HepG2 (cell line): ENCODE results near the gene CKS1B. TPM values are rescaled to one million over a fixed set of nuclear protein-coding genes. Genes with fewer than 3 reads are reported as not detected.

Source experiments
- GTF2F1 ChIP-seq: fragments of 150-350 bp; IDR thresholded peaks from 2 replicates; pipeline ENCODE4 v1.6.1; 2014; ENCODE audit warnings: low read length
- HNF4G ChIP-seq, 2 experiments: sonication (generic) in 1 of 2; formaldehyde crosslinking in 1 of 2; IDR thresholded peaks; 2 replicates each; pipeline versions ENCODE4 v1.4.0 to v1.6.1; 2011 to 2020; ENCODE audit warnings: borderline replicate concordance in 2 of 2, low read depth in 2 of 2, mild to moderate bottlenecking in 2 of 2, low read length in 1 of 2, missing genetic modification reagents in 1 of 2, moderate library complexity in 1 of 2
- MEIS2 ChIP-seq: sonication (generic); formaldehyde crosslinking; IDR thresholded peaks from 2 replicates; pipeline ENCODE4 v1.9.0; 2021; ENCODE audit warnings: mild to moderate bottlenecking, missing genetic modification reagents
- MYNN ChIP-seq: sonication (generic); formaldehyde crosslinking; IDR thresholded peaks from 2 replicates; pipeline ENCODE4 v1.4.0; 2020; ENCODE audit warnings: mild to moderate bottlenecking, low read depth, missing genetic modification reagents
- NKX3-1 ChIP-seq: sonication (generic); formaldehyde crosslinking; IDR thresholded peaks from 2 replicates; pipeline ENCODE4 v1.5.0; 2020; ENCODE audit warnings: missing genetic modification reagents
- SCMH1 ChIP-seq: sonication (generic); formaldehyde crosslinking; IDR thresholded peaks from 2 replicates; pipeline ENCODE4 v1.9.0; 2021; ENCODE audit warnings: missing genetic modification reagents, mild to moderate bottlenecking, borderline replicate concordance
- SP1 ChIP-seq, 2 experiments: fragments of 450-650 bp in 1 of 2; sonication (generic) in 1 of 2; formaldehyde crosslinking in 1 of 2; IDR thresholded peaks; 2 replicates each; pipeline versions ENCODE4 v1.4.0 to v1.6.1; 2016 to 2020; ENCODE audit warnings: missing genetic modification reagents in 1 of 2
- TAF15 ChIP-seq: fragments of 200-400 bp; formaldehyde crosslinking; IDR thresholded peaks from one replicate; pipeline ENCODE4 v1.6.1; 2018; ENCODE audit warnings: mild to moderate bottlenecking, low read depth, low read length; ENCODE audit not compliant: poor library complexity, severe bottlenecking
- TEAD2 ChIP-seq: sonication (generic); formaldehyde crosslinking; IDR thresholded peaks from 2 replicates; pipeline ENCODE4 v1.9.0; 2021; ENCODE audit warnings: missing genetic modification reagents
- ZFP90 ChIP-seq: sonication (generic); formaldehyde crosslinking; IDR thresholded peaks from 2 replicates; pipeline ENCODE4 v1.8.0; 2022; ENCODE audit warnings: missing genetic modification reagents, mild to moderate bottlenecking, inconsistent platforms, borderline replicate concordance
- ZMYM4 ChIP-seq: sonication (generic); formaldehyde crosslinking; IDR thresholded peaks from 2 replicates; pipeline ENCODE4 v1.8.1; 2023; ENCODE audit warnings: mild to moderate bottlenecking, missing genetic modification reagents
- ZNF24 ChIP-seq: fragments of 450-650 bp; IDR thresholded peaks from 2 replicates; pipeline ENCODE4 v1.6.1; 2017; ENCODE audit warnings: antibody characterized with exemption, mild to moderate bottlenecking
- ZNF253 ChIP-seq: sonication (generic); formaldehyde crosslinking; IDR thresholded peaks from 2 replicates; pipeline ENCODE4 v1.8.0; 2022; ENCODE audit warnings: mild to moderate bottlenecking, missing genetic modification reagents, borderline replicate concordance
- ZSCAN21 ChIP-seq: sonication (generic); formaldehyde crosslinking; IDR thresholded peaks from 2 replicates; pipeline ENCODE4 v1.8.0; 2022; ENCODE audit warnings: mild to moderate bottlenecking, missing genetic modification reagents, moderate library complexity, borderline replicate concordance
- polyA plus RNA-seq, 8 experiments: library from polyadenylated mRNA; depleted of rRNA in 3 of 8; stranded (reverse) in 7 of 8; unstranded in 1 of 8; fragments of >200 nt; fragmentation: Illumina TruSeq in 4 of 8; extraction: Trizol in 4 of 8; gene quantifications; 2 replicates each; pipeline versions ENCODE4 v1.2.1 to v1.2.3, GENCODE V29; 2011 to 2016; ENCODE audit warnings: low read depth in 4 of 8, missing spikeins in 1 of 8, mixed read lengths in 1 of 8; ENCODE audit not compliant: insufficient read depth in 1 of 8
- total RNA-seq, 5 experiments: library from RNA; depleted of rRNA; stranded (reverse); fragments of >200 nt; fragmentation: Illumina TruSeq; extraction: Trizol; gene quantifications; 2 replicates each; pipeline ENCODE4 v1.2.3, GENCODE V29; 2016; ENCODE audit warnings: low read depth in 1 of 5
- TF ChIP-seq, protein P1 (sequence below): fragments of 450-650 bp; IDR thresholded peaks from 2 replicates; pipeline ENCODE4 v1.6.1; 2017
- TF ChIP-seq, protein P2 (sequence below): sonication (generic); formaldehyde crosslinking; conservative IDR thresholded peaks from 2 replicates; pipeline ENCODE4 v1.8.0; 2022; ENCODE audit warnings: missing genetic modification reagents
- TF ChIP-seq, protein P3 (sequence below): sonication (generic); formaldehyde crosslinking; conservative IDR thresholded peaks from 2 replicates; pipeline ENCODE4 v1.4.0; 2020; ENCODE audit warnings: mild to moderate bottlenecking, missing genetic modification reagents, moderate library complexity
- TF ChIP-seq, protein P4 (sequence below): sonication (generic); formaldehyde crosslinking; IDR thresholded peaks from 2 replicates; pipeline ENCODE4 v1.4.0; 2020; ENCODE audit warnings: mild to moderate bottlenecking, missing genetic modification reagents
- TF ChIP-seq, protein P5 (sequence below): sonication (generic); formaldehyde crosslinking; IDR thresholded peaks from 2 replicates; pipeline ENCODE4 v1.5.0; 2020; ENCODE audit warnings: mild to moderate bottlenecking, missing genetic modification reagents

The CKS1B gene
- total and polyA plus RNA-seq, 2 of the 13 experiments (the other 11 are each of a cell fraction or from before 2014, with no cell fraction given), result 217 to 222 TPM

DNA sequence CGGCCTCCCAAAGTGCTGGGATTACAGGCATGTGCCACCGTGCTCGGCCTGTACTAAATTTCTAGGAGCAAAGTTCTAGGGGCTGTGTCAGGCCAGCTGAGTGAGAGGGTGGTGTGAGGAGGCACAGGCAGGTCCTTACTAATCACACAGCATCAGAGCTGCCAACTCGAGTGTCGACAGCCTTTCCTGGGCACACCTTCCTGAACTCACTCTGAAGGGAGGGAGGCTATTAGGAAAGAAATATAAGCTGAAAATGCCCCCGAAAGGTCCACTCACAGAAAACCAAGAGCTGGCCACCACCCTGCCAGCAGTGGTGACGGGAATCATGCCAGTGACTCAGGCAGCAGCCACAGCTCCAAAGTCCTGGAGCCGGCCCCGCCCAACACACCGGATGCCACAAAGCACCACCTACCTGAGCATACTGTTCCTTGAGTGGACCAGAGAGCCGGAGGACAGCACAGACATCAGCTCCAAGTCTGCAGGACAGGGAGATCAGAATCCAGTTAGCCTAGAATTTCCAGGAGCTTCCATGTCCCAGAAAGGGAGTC is 42.5 kb upstream of the CKS1B start (continued):
- TF ChIP-seq ZSCAN21 (CRISPR knock-in tag), result peak; percentile 62; the same call in 1 of the 2 replicates
- TF ChIP-seq, protein P1, sequence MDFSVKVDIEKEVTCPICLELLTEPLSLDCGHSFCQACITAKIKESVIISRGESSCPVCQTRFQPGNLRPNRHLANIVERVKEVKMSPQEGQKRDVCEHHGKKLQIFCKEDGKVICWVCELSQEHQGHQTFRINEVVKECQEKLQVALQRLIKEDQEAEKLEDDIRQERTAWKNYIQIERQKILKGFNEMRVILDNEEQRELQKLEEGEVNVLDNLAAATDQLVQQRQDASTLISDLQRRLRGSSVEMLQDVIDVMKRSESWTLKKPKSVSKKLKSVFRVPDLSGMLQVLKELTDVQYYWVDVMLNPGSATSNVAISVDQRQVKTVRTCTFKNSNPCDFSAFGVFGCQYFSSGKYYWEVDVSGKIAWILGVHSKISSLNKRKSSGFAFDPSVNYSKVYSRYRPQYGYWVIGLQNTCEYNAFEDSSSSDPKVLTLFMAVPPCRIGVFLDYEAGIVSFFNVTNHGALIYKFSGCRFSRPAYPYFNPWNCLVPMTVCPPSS, result no peak
- TF ChIP-seq, protein P2, sequence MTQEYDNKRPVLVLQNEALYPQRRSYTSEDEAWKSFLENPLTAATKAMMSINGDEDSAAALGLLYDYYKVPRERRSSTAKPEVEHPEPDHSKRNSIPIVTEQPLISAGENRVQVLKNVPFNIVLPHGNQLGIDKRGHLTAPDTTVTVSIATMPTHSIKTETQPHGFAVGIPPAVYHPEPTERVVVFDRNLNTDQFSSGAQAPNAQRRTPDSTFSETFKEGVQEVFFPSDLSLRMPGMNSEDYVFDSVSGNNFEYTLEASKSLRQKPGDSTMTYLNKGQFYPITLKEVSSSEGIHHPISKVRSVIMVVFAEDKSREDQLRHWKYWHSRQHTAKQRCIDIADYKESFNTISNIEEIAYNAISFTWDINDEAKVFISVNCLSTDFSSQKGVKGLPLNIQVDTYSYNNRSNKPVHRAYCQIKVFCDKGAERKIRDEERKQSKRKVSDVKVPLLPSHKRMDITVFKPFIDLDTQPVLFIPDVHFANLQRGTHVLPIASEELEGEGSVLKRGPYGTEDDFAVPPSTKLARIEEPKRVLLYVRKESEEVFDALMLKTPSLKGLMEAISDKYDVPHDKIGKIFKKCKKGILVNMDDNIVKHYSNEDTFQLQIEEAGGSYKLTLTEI (CRISPR knock-in tag), result no peak
- no peak for TF ChIP-seq ZFP90 (CRISPR knock-in tag)
- TF ChIP-seq ZNF24, result no peak
- TF ChIP-seq, protein P3, sequence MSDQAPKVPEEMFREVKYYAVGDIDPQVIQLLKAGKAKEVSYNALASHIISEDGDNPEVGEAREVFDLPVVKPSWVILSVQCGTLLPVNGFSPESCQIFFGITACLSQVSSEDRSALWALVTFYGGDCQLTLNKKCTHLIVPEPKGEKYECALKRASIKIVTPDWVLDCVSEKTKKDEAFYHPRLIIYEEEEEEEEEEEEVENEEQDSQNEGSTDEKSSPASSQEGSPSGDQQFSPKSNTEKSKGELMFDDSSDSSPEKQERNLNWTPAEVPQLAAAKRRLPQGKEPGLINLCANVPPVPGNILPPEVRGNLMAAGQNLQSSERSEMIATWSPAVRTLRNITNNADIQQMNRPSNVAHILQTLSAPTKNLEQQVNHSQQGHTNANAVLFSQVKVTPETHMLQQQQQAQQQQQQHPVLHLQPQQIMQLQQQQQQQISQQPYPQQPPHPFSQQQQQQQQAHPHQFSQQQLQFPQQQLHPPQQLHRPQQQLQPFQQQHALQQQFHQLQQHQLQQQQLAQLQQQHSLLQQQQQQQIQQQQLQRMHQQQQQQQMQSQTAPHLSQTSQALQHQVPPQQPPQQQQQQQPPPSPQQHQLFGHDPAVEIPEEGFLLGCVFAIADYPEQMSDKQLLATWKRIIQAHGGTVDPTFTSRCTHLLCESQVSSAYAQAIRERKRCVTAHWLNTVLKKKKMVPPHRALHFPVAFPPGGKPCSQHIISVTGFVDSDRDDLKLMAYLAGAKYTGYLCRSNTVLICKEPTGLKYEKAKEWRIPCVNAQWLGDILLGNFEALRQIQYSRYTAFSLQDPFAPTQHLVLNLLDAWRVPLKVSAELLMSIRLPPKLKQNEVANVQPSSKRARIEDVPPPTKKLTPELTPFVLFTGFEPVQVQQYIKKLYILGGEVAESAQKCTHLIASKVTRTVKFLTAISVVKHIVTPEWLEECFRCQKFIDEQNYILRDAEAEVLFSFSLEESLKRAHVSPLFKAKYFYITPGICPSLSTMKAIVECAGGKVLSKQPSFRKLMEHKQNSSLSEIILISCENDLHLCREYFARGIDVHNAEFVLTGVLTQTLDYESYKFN (CRISPR knock-in tag), result peak; percentile 82
- TF ChIP-seq, protein P4, sequence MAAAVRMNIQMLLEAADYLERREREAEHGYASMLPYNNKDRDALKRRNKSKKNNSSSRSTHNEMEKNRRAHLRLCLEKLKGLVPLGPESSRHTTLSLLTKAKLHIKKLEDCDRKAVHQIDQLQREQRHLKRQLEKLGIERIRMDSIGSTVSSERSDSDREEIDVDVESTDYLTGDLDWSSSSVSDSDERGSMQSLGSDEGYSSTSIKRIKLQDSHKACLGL (CRISPR knock-in tag), result no peak
- no peak for TF ChIP-seq NKX3-1 (CRISPR knock-in tag)
- TF ChIP-seq SP1 (IDR thresholded peaks at IDR 0.05), result no peak
- TF ChIP-seq SP1 (CRISPR knock-in tag; IDR thresholded peaks at IDR 0.05), result peak; percentile 26; the same call in 1 of the 2 replicates
- TF ChIP-seq ZNF253, result no peak
- no peak for TF ChIP-seq GTF2F1
- peak; percentile 62; the same call in 1 of the 2 replicates for TF ChIP-seq MEIS2 (CRISPR knock-in tag)
- no peak for TF ChIP-seq MYNN (CRISPR knock-in tag)
- TF ChIP-seq, protein P5, sequence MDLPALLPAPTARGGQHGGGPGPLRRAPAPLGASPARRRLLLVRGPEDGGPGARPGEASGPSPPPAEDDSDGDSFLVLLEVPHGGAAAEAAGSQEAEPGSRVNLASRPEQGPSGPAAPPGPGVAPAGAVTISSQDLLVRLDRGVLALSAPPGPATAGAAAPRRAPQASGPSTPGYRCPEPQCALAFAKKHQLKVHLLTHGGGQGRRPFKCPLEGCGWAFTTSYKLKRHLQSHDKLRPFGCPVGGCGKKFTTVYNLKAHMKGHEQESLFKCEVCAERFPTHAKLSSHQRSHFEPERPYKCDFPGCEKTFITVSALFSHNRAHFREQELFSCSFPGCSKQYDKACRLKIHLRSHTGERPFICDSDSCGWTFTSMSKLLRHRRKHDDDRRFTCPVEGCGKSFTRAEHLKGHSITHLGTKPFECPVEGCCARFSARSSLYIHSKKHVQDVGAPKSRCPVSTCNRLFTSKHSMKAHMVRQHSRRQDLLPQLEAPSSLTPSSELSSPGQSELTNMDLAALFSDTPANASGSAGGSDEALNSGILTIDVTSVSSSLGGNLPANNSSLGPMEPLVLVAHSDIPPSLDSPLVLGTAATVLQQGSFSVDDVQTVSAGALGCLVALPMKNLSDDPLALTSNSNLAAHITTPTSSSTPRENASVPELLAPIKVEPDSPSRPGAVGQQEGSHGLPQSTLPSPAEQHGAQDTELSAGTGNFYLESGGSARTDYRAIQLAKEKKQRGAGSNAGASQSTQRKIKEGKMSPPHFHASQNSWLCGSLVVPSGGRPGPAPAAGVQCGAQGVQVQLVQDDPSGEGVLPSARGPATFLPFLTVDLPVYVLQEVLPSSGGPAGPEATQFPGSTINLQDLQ (CRISPR knock-in tag), result no peak
- no peak; the same call in 1 of the 2 replicates for TF ChIP-seq ZMYM4 (CRISPR knock-in tag)
- no peak for TF ChIP-seq TEAD2
- TF ChIP-seq HNF4G (IDR thresholded peaks at IDR 0.05; ENCODE audit: borderline replicate concordance, low read depth, low read length), result peak; percentile 74
- no peak; the same call in 1 of the 2 replicates for TF ChIP-seq HNF4G (CRISPR knock-in tag; IDR thresholded peaks at IDR 0.05; ENCODE audit: borderline replicate concordance, low read depth)
- no peak for TF ChIP-seq SCMH1 (CRISPR knock-in tag)
- TF ChIP-seq TAF15, result no peak
